A549 (cell line): ENCODE measurements around the gene SUPT7L. TPM values are rescaled to one million over a fixed set of nuclear protein-coding genes. Genes with fewer than 3 reads are reported as not detected.

Source experiments
- ATAC-seq, 2 experiments: fragments of 200-7000 bp in 1 of 2; fragments of >200 bp in 1 of 2; cut with Nextera tagmentation in 1 of 2; cut with Tn5 transposase in 1 of 2; 3 replicates each; pipeline versions ENCODE4 v1.8.0 to v1.9.1; 2018 to 2020; ENCODE audit warnings: mild to moderate bottlenecking in 1 of 2, moderate library complexity in 1 of 2
- CTCF ChIA-PET: fragments of 300-600 bp; sonication (Branson Sonifier 250); formaldehyde crosslinking; extraction: SDS; loops from one replicate; lab custom pipeline; 2021; ENCODE audit warnings: antibody characterized with exemption, inconsistent platforms; lab: Yijun Ruan, JAX
- POLR2A ChIA-PET: fragments of 350-600 bp; formaldehyde crosslinking; extraction: SDS; loops from one replicate; lab custom pipeline; 2021; ENCODE audit warnings: antibody characterized with exemption, inconsistent platforms; lab: Yijun Ruan, JAX
- DNase-seq, 2 experiments: peaks; one replicate each; pipeline versions ENCODE4 v3.0.0 to v3.0.0-alpha.2; 2011 to 2016; ENCODE audit warnings: low read depth in 1 of 2, low spot score in 1 of 2
- FAIRE-seq: peaks from 2 replicates; lab custom pipeline; 2011; peaks lifted over from hg19 to GRCh38; lab: Jason Lieb, UNC
- H3K27ac ChIP-seq, 2 experiments: fragments of >200 bp; sonication (Bioruptor Twin); formaldehyde crosslinking; 3 replicates each; pipeline ENCODE4 v1.5.1; 2016 to 2017
- H3K4me1 ChIP-seq: fragments of >200 bp; sonication (Bioruptor Twin); formaldehyde crosslinking; 3 replicates; pipeline ENCODE4 v1.6.1; 2016
- H3K4me2 ChIP-seq: fragments of >200 bp; sonication (Bioruptor Twin); formaldehyde crosslinking; 3 replicates; pipeline ENCODE4 v1.6.1; 2016
- H3K4me3 ChIP-seq: fragments of >200 bp; sonication (Bioruptor Twin); formaldehyde crosslinking; 3 replicates; pipeline ENCODE4 v1.5.1; 2016
- H3K9me3 ChIP-seq: fragments of >200 bp; sonication (Bioruptor Twin); formaldehyde crosslinking; 3 replicates; pipeline ENCODE4 v1.6.1; 2016
- BHLHE40 ChIP-seq: IDR thresholded peaks from 2 replicates; pipeline ENCODE4 v1.6.1; 2012; ENCODE audit warnings: low read depth, low read length, inconsistent platforms
- CHD4 ChIP-seq: fragments of 200-600 bp; sonication (generic); IDR thresholded peaks from 2 replicates; pipeline ENCODE4 v1.6.1; 2016; ENCODE audit warnings: antibody characterized with exemption, mild to moderate bottlenecking, borderline replicate concordance
- EHMT2 ChIP-seq: fragments of 200-600 bp; sonication (generic); IDR thresholded peaks from 2 replicates; pipeline ENCODE4 v1.6.1; 2016; ENCODE audit warnings: antibody characterized with exemption, low read depth, mild to moderate bottlenecking, moderate library complexity
- EP300 ChIP-seq, 2 experiments: fragments of >200 bp; sonication (Bioruptor Twin); formaldehyde crosslinking; IDR thresholded peaks; 2 replicates in 1 of 2; 3 replicates in 1 of 2; pipeline ENCODE4 v1.6.1; 2016 to 2017
- FOSL2 ChIP-seq, 2 experiments: fragments of 450-650 bp in 1 of 2; fragments of >200 bp in 1 of 2; sonication (Bioruptor Twin) in 1 of 2; formaldehyde crosslinking; IDR thresholded peaks; 2 replicates each; pipeline versions ENCODE4 v1.5.0 to v1.6.1; 2016 to 2020; ENCODE audit warnings: mild to moderate bottlenecking in 1 of 2, moderate library complexity in 1 of 2
- HEYL ChIP-seq: fragments of 250-450 bp; sonication (Bioruptor Pico); IDR thresholded peaks from 2 replicates; pipeline ENCODE4 v1.8.0; 2021; ENCODE audit warnings: mild to moderate bottlenecking, moderate library complexity
- MAFK ChIP-seq: fragments of 450-650 bp; IDR thresholded peaks from 2 replicates; pipeline ENCODE4 v1.6.1; 2014; ENCODE audit not compliant: partially characterized antibody
- MAZ ChIP-seq: fragments of 150-350 bp; IDR thresholded peaks from 2 replicates; pipeline ENCODE4 v1.6.1; 2014; ENCODE audit warnings: antibody characterized with exemption, low read depth, low read length, borderline replicate concordance
- NR3C1 ChIP-seq: fragments of >200 bp; sonication (Bioruptor Twin); formaldehyde crosslinking; IDR thresholded peaks from 3 replicates; pipeline ENCODE4 v1.6.1; 2017
- RAD21 ChIP-seq, 2 experiments: fragments of >200 bp in 1 of 2; sonication (Bioruptor Twin) in 1 of 2; formaldehyde crosslinking in 1 of 2; IDR thresholded peaks in 1 of 2; conservative IDR thresholded peaks in 1 of 2; 2 replicates in 1 of 2; 3 replicates in 1 of 2; pipeline ENCODE4 v1.6.1; 2012 to 2018; ENCODE audit warnings: inconsistent platforms in 1 of 2
- RARB ChIP-seq: fragments of 250-450 bp; sonication (Bioruptor Pico); IDR thresholded peaks from 2 replicates; pipeline ENCODE4 v1.8.0; 2021; ENCODE audit warnings: mild to moderate bottlenecking, moderate library complexity
- RCOR1 ChIP-seq: fragments of 150-350 bp; IDR thresholded peaks from 2 replicates; pipeline ENCODE4 v1.6.1; 2014; ENCODE audit warnings: antibody characterized with exemption, low read length, low read depth
- SREBF2 ChIP-seq: fragments of 450-650 bp; IDR thresholded peaks from 2 replicates; pipeline ENCODE4 v1.6.1; 2014; ENCODE audit warnings: mild to moderate bottlenecking, moderate library complexity
- TFCP2L1 ChIP-seq: fragments of 250-450 bp; sonication (Bioruptor Pico); IDR thresholded peaks from 2 replicates; pipeline ENCODE4 v1.5.0; 2021; ENCODE audit warnings: mild to moderate bottlenecking
- ZC3H11A ChIP-seq: fragments of 450-650 bp; IDR thresholded peaks from 2 replicates; pipeline ENCODE4 v1.6.1; 2014; ENCODE audit warnings: antibody characterized with exemption, mild to moderate bottlenecking
- ZNF302 ChIP-seq: fragments of 250-450 bp; sonication (Bioruptor Pico); IDR thresholded peaks from 2 replicates; pipeline ENCODE4 v1.9.0; 2021; ENCODE audit warnings: inconsistent platforms, mild to moderate bottlenecking, moderate library complexity
- ZSCAN20 ChIP-seq: fragments of 250-450 bp; sonication (Bioruptor Pico); IDR thresholded peaks from 2 replicates; pipeline ENCODE4 v1.8.0; 2022; ENCODE audit warnings: mild to moderate bottlenecking, moderate library complexity
- WGBS: methylation state at CpG from one replicate; pipeline ENCODE4 v1.1.6; 2017; ENCODE audit errors: missing lambda C conversion rate; 5-methylcytosine and 5-hydroxymethylcytosine counted together
- polyA plus RNA-seq, 4 experiments: library from polyadenylated mRNA; depleted of rRNA in 3 of 4; stranded (reverse); fragments of >200 nt; fragmentation: RNase III in 1 of 4; extraction: RNeasy Plus Mini Kit Qiagen cat#74134 plus additional on column Dnase treatment in 1 of 4; gene quantifications; 2 replicates in 3 of 4; 3 replicates in 1 of 4; pipeline ENCODE4 v1.2.3, GENCODE V29; 2011 to 2017
- TF ChIP-seq, protein P1 (sequence below): fragments of 200-600 bp; sonication (generic); IDR thresholded peaks from 2 replicates; pipeline ENCODE4 v1.6.1; 2016; ENCODE audit warnings: antibody characterized with exemption, mild to moderate bottlenecking, moderate library complexity
- TF ChIP-seq, protein P2 (sequence below): fragments of >200 bp; sonication (Bioruptor Twin); formaldehyde crosslinking; IDR thresholded peaks from 2 replicates; pipeline ENCODE4 v1.6.1; 2016
- TF ChIP-seq, protein P3 (sequence below): fragments of >200 bp; sonication (Bioruptor Twin); formaldehyde crosslinking; IDR thresholded peaks from 3 replicates; pipeline ENCODE4 v1.6.1; 2016
- TF ChIP-seq, protein P4 (sequence below): fragments of 450-650 bp; IDR thresholded peaks from 2 replicates; pipeline ENCODE4 v1.6.1; 2014; ENCODE audit warnings: antibody characterized with exemption

The SUPT7L gene
- polyA plus RNA-seq, 2 of the 4 experiments (the other 2 are of a cell fraction), result 39.5 to 67.0 TPM

DNA sequence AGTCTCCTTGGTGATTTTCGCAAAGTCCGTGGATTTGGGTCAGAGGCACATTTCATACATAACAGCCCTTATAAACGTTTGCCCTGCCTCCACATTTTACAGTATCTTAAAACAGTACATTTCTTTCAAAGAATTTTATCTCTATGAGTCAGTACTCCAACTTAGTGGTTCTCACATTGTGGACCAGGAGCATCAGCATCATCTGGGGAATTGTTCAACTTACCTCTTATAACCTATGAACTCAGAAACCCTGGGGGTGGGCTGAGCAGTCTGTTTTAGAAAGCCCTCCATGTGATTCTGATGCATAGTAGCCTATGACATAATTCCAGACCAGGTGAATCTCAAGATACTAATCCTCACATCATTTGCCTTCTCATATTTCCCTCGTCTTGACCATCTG is 12.4 kb downstream of the SUPT7L start:
- WGBS, result 71% methylated on average over 4 of the region's 4 CpGs
- H3K4me2 ChIP-seq, result no peak overlapping the region
- no peak for ATAC-seq
- peaks cover 6% of the 10 kb centered on the region; the same call in 2 of the 3 replicates for H3K4me1 ChIP-seq
- no peak for DNase-seq
- TF ChIP-seq EP300 (IDR thresholded peaks at IDR 0.05), result no peak
- TF ChIP-seq HEYL (CRISPR knock-in tag), result no peak
- TF ChIP-seq, protein P1, sequence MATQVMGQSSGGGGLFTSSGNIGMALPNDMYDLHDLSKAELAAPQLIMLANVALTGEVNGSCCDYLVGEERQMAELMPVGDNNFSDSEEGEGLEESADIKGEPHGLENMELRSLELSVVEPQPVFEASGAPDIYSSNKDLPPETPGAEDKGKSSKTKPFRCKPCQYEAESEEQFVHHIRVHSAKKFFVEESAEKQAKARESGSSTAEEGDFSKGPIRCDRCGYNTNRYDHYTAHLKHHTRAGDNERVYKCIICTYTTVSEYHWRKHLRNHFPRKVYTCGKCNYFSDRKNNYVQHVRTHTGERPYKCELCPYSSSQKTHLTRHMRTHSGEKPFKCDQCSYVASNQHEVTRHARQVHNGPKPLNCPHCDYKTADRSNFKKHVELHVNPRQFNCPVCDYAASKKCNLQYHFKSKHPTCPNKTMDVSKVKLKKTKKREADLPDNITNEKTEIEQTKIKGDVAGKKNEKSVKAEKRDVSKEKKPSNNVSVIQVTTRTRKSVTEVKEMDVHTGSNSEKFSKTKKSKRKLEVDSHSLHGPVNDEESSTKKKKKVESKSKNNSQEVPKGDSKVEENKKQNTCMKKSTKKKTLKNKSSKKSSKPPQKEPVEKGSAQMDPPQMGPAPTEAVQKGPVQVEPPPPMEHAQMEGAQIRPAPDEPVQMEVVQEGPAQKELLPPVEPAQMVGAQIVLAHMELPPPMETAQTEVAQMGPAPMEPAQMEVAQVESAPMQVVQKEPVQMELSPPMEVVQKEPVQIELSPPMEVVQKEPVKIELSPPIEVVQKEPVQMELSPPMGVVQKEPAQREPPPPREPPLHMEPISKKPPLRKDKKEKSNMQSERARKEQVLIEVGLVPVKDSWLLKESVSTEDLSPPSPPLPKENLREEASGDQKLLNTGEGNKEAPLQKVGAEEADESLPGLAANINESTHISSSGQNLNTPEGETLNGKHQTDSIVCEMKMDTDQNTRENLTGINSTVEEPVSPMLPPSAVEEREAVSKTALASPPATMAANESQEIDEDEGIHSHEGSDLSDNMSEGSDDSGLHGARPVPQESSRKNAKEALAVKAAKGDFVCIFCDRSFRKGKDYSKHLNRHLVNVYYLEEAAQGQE, result no peak
- no peak for TF ChIP-seq EHMT2
- ChIA-PET CTCF (interaction anchor here (1.3 to 5.0 kb wide), 2 partner anchors 18 to 32 kb away, joined by 3 to 36 read pairs; no protein-coding TSS in a partner anchor), POLR2A (no interaction called here)
- H3K27ac ChIP-seq, result no peak overlapping the region
- H3K4me3 ChIP-seq, result no peak overlapping the region
- H3K9me3 ChIP-seq, result no peaks in the 10 kb centered on the region
- no peak for FAIRE-seq

DNA sequence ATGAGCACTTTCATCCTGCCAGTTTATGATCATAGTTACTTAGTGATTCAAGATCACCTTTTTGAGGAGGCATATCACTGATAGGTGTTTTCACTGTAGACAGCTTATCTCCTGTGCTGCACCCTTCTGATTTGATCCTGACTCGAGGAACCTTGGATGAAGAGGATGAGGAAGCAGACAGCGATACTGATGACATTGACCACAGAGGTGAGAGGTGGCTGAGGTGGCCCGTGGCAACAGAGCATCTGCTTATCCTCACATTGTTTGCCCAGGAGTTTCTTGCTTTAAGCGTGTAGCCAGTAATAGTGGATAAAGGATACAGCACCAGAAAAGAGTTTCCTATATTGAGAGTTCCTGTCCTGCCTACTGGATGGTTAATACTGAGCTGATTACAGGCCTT is 15.7 kb downstream of the SUPT7L start:
- TF ChIP-seq, protein P2, sequence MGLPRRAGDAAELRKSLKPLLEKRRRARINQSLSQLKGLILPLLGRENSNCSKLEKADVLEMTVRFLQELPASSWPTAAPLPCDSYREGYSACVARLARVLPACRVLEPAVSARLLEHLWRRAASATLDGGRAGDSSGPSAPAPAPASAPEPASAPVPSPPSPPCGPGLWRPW, result no peak
- TF ChIP-seq, protein P3, sequence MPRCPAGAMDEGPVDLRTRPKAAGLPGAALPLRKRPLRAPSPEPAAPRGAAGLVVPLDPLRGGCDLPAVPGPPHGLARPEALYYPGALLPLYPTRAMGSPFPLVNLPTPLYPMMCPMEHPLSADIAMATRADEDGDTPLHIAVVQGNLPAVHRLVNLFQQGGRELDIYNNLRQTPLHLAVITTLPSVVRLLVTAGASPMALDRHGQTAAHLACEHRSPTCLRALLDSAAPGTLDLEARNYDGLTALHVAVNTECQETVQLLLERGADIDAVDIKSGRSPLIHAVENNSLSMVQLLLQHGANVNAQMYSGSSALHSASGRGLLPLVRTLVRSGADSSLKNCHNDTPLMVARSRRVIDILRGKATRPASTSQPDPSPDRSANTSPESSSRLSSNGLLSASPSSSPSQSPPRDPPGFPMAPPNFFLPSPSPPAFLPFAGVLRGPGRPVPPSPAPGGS, result no peak
- TF ChIP-seq RCOR1 (no peak), RAD21 (conservative IDR thresholded peaks at IDR 0.05 in 1 of 2, IDR thresholded peaks at IDR 0.05 in 1 of 2) (no peak), BHLHE40 (no peak), SREBF2 (no peak), RARB (no peak), MAZ (no peak), TFCP2L1 (CRISPR knock-in tag) (no peak), EP300 (IDR thresholded peaks at IDR 0.05) (no peak), CHD4 (no peak), FOSL2 (IDR thresholded peaks at IDR 0.05) (no peak), FOSL2 (CRISPR knock-in tag; IDR thresholded peaks at IDR 0.05) (no peak), ZSCAN20 (no peak), MAFK (no peak), ZNF302 (CRISPR knock-in tag) (no peak), EHMT2 (no peak), NR3C1 (no peak), ZC3H11A (no peak)
- TF ChIP-seq, protein P4, sequence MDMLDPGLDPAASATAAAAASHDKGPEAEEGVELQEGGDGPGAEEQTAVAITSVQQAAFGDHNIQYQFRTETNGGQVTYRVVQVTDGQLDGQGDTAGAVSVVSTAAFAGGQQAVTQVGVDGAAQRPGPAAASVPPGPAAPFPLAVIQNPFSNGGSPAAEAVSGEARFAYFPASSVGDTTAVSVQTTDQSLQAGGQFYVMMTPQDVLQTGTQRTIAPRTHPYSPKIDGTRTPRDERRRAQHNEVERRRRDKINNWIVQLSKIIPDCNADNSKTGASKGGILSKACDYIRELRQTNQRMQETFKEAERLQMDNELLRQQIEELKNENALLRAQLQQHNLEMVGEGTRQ, result no peak
- Histone ChIP-seq H3K4me2 (no peak overlapping the region), H3K27ac (no peak overlapping the region), H3K4me1 (no peaks in the 10 kb centered on the region), H3K9me3 (no peaks in the 10 kb centered on the region), H3K4me3 (no peak overlapping the region)
- no peak for DNase-seq
- WGBS, result 78% methylated on average over 4 of the region's 4 CpGs
- CTCF ChIA-PET, result interaction anchor here (0.9 to 5.0 kb wide), 3 partner anchors 21 to 73 kb away, joined by 3 to 36 read pairs (median 3); no protein-coding TSS in a partner anchor
- no peak for FAIRE-seq
- no peak; a peak in 1 of 6 replicates for ATAC-seq
- POLR2A ChIA-PET, result no interaction called here
